GM19467 (cell line): ENCODE results near the gene KISS1.

ENCODE experiments used
- ATAC-seq: cut with Tn5 transposase; IDR thresholded peaks from one replicate; pipeline ENCODE4 v1.9.1; 2021; ENCODE audit warnings: mild to moderate bottlenecking, moderate library complexity; ENCODE audit not compliant: unreplicated experiment

The KISS1 gene

DNA sequence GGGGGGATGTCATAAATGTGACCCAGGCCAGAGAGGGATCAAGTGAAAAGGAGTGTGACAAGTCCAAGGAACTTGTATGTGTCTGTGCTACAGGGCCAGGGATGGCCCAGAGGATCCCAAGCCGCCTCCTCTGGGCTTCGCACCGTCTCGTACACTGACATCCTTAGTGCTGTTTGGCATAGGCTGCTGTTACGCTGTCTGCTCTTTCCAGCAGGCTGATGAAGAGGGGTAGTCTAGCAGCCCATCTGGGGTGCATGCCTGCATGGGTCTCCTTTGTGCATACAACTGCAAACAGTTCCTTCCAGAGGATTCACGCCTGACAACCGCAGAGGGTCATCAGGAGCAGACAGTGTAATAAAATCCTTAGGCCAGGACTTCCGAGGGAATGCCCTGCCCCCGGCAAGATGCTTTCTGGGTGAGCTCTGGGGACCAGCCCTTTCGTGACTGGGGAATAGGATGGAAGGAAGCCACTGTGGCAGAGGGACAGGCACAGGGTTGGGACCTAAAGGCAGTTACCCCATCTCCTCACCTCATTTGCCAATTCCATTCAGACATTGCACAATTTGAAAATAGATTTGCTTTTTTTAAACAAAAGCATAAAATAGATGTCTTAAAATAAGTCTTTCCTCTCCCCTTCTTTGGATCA is 23.8 kb upstream of the KISS1 start:
- no peak for ATAC-seq

GRCh38 chr1:204218552-204218951 is 22.3 kb upstream of the KISS1 start:
- no peak for ATAC-seq

DNA sequence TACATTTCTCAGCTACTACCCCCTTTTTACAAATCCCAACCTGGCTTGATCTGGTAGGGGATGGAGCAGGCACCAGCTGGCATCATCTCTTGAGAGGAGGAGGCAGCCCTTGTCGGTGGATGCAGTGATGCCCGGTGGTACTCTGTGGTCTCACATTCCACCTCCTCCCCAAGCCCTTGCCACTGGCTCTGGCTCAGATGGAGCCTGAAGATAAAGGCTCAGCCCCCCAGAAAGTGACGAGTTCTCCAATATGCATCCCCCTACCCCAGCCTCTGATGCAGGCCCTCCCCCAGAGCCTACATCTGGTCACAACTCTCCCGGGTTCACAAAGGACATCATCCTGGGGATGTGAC is 21.3 kb upstream of the KISS1 start:
- no peak for ATAC-seq

GRCh38 chr1:204216880-204217647 is 20.8 kb upstream of the KISS1 start:
- no peak for ATAC-seq

- ATAC-seq = no peak
Measured at GRCh38 chr1:204216236-204216635, 19.9 kb upstream of the KISS1 start.

GRCh38 chr1:204213668-204214662 is 17.7 kb upstream of the KISS1 start, which contains the start of gene GOLT1A:
GOLT1A (minus strand) TSS chr1:204213988; CDS start chr1:204213906, 82 bp downstream.
- ATAC-seq = peak; percentile 70

GRCh38 chr1:204212715-204213114 is 16.4 kb upstream of the KISS1 start:
- no peak for ATAC-seq

- ATAC-seq = no peak
Measured at GRCh38 chr1:204211046-204211445, 14.8 kb upstream of the KISS1 start.

GRCh38 chr1:204207136-204207616 is 10.9 kb upstream of the KISS1 start:
- ATAC-seq = no peak

GRCh38 chr1:204206121-204206520 is 9.8 kb upstream of the KISS1 start:
- ATAC-seq = no peak

- no peak for ATAC-seq
Measured at GRCh38 chr1:204205486-204205885, 9.2 kb upstream of the KISS1 start.

DNA sequence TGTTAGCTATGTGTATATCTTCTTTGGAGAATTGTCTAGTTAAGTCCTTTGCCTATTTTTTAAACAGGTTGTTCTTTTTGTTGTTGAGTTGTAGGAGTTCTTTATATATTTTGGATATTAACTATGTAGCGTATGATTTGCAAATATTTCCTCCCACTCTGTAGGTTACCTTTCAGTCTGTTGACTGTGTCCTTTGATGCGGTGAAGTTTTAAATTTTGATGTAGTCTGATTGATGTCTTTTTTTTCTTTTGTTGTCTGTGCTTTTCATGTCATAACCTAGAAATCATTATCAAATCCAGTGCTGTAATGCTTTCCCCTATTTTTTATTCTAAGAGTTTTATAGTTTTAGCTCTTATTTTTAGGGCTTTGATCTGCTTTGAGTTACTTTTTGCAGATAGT is 8.7 kb upstream of the KISS1 start:
- no peak for ATAC-seq

- no peak for ATAC-seq
Measured at GRCh38 chr1:204203206-204203767, 7.0 kb upstream of the KISS1 start.

GRCh38 chr1:204202481-204202880 is 6.2 kb upstream of the KISS1 start:
- ATAC-seq = no peak

GRCh38 chr1:204201348-204202040 is 5.2 kb upstream of the KISS1 start:
- ATAC-seq = no peak

GRCh38 chr1:204199579-204199978 is 3.3 kb upstream of the KISS1 start:
- ATAC-seq = no peak

GRCh38 chr1:204198348-204199340 is 2.4 kb upstream of the KISS1 start:
- ATAC-seq = no peak

DNA sequence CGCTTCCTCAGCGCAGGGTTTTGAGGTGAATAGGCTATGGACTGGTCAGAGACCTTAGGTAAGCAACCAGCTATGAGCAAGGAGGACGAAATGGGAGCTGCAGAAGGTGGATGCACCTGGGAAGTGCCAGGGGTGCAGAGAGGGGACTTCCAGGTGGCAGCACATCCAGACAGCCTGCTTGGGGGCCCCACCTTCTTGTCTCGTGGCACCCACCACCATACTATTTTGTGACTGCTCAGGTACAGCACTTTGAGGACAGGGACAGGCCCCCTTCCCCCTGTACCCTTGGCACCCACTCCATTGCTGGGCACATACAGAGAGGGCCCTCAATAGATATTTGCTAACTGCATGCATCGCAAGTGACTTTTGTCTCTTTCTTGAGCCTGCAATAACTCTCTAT is 777 bp upstream of the KISS1 start:
- ATAC-seq = no peak

DNA sequence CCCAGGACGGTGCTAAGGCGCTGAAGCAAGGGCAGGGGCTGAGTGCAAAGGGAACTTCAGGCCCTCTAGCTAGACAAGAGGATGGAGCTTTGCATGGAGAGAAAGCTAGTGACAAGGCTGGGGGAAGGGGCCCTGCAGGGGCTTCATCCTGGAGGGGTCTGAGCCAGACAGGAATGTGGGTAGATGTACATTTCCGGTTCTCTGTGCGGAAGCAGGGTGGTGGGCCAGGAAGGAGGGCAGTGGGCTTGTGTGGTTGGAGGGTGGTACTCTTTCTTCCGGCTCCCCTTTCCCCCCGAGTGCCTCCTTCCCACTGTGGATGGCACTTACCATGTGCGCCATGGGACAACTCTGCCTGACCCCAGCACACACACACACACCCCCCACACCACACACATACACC is 1.5 kb downstream of the KISS1 start:
- no peak for ATAC-seq
